C4-2B (cell line): ENCODE measurements around the gene STX12.

ENCODE experiments used
- ZFX ChIP-seq: fragments of 450-650 bp; IDR thresholded peaks from 2 replicates; pipeline ENCODE4 v1.6.1; 2017
- TF ChIP-seq, protein P1 (sequence below): fragments of 450-650 bp; conservative IDR thresholded peaks from 2 replicates; pipeline ENCODE4 v1.5.1; 2017; ENCODE audit warnings: mild to moderate bottlenecking

DNA sequence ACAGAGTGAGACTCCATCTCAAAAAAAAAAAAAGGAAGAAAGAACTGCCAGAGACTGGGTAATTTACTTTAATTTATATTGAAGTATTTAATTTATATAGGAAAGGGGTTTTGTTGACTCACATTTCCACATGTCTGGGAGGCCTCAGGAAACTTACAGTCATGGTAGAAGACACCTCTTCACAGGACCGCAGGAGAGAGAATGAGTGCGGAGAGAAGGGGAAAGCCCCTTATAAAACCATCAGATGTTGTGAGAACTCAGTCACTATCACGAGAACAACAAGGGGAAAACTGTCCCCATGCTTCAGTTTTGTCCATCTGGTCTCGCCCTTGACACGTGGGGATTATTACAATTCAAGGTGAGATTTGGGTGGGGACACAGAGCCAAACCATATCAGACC is 31.8 kb downstream of the STX12 start:
- TF ChIP-seq, protein P1, sequence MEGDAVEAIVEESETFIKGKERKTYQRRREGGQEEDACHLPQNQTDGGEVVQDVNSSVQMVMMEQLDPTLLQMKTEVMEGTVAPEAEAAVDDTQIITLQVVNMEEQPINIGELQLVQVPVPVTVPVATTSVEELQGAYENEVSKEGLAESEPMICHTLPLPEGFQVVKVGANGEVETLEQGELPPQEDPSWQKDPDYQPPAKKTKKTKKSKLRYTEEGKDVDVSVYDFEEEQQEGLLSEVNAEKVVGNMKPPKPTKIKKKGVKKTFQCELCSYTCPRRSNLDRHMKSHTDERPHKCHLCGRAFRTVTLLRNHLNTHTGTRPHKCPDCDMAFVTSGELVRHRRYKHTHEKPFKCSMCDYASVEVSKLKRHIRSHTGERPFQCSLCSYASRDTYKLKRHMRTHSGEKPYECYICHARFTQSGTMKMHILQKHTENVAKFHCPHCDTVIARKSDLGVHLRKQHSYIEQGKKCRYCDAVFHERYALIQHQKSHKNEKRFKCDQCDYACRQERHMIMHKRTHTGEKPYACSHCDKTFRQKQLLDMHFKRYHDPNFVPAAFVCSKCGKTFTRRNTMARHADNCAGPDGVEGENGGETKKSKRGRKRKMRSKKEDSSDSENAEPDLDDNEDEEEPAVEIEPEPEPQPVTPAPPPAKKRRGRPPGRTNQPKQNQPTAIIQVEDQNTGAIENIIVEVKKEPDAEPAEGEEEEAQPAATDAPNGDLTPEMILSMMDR, result no peak
- no peak for TF ChIP-seq ZFX
